ENCODE results near the gene DCUN1D4. TPM values are rescaled to one million over a fixed set of nuclear protein-coding genes. Genes with fewer than 3 reads are reported as not detected.
A peak's percentile ranks its signal among the peaks of the same experiment; 100 is the strongest.
"Not testable (repeated sequence)": the region's sequence is repeated elsewhere in the genome, so short reads cannot be mapped to it uniquely, and the experiment has no call there.

The DCUN1D4 gene
- total RNA-seq, 2 donors from 2014 or later = 23.0 to 49.1 TPM

DNA sequence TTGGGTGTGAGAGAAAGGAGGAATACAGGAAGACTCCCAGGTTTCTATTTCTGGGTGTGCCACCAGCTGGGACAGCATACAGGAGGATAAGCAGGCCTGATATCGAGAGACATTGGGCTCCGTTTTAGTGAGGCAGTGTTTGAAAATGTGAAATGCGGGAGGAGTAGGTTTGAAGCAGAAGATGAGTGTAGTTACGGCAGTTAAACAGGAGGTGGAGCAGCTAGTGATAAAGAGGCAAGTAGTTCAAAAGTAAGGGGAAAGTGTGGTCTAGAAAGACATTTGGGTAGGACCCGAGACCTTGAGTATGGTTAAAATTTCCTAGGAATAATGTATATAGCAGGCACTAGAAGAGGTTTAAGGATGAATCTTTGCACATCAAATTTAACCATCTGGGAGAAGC is 42.4 kb downstream of the DCUN1D4 start:
- no peak overlapping the region for H3K27ac ChIP-seq
- 89% methylated on average over 5 of the region's 5 CpGs for WGBS
- intact Hi-C loops (cut with DNase I) = loop anchor here (5.0 kb wide), 1 partner anchor 137 kb away; the partner anchor contains the start of gene LRRC66
- DNase-seq (ENCODE audit: low spot score) = no peak
- no peaks in the 10 kb centered on the region for H3K9me3 ChIP-seq
- no peaks in the 10 kb centered on the region for H3K4me1 ChIP-seq (replicated peaks)
- H3K36me3 ChIP-seq = no peaks in the 10 kb centered on the region
- no peaks in the 10 kb centered on the region for H3K27me3 ChIP-seq (replicated peaks; ENCODE audit: insufficient read depth)
- no peak overlapping the region for H3K4me3 ChIP-seq
- TF ChIP-seq, protein P1, sequence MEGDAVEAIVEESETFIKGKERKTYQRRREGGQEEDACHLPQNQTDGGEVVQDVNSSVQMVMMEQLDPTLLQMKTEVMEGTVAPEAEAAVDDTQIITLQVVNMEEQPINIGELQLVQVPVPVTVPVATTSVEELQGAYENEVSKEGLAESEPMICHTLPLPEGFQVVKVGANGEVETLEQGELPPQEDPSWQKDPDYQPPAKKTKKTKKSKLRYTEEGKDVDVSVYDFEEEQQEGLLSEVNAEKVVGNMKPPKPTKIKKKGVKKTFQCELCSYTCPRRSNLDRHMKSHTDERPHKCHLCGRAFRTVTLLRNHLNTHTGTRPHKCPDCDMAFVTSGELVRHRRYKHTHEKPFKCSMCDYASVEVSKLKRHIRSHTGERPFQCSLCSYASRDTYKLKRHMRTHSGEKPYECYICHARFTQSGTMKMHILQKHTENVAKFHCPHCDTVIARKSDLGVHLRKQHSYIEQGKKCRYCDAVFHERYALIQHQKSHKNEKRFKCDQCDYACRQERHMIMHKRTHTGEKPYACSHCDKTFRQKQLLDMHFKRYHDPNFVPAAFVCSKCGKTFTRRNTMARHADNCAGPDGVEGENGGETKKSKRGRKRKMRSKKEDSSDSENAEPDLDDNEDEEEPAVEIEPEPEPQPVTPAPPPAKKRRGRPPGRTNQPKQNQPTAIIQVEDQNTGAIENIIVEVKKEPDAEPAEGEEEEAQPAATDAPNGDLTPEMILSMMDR (IDR thresholded peaks at IDR 0.05) = no peak
- no peak for TF ChIP-seq POLR2AphosphoS5 (IDR thresholded peaks at IDR 0.05)
- TF ChIP-seq POLR2A (IDR thresholded peaks at IDR 0.05) = no peak

DNA sequence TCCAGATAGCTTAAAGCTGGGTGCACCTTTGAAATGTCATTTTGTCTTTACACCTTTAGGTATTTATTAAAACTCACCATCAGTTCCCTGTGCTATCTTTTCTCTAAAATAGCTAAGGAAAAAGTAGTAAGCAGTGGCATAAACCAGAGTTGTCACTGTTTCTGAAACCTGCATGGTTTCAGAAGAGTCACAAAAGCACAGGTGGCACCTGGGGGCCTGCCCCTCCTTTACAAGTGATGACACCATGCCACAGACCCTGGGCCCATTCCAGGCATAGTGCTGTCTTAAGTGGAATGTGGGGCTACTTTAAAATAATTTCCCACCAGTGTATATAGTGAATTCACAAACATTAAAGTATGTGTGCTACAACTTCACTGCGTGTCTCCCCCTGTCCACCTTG is 47.8 kb downstream of the DCUN1D4 start:
- no peak for DNase-seq (ENCODE audit: low spot score)
- H3K36me3 ChIP-seq = no peaks in the 10 kb centered on the region
- H3K27me3 ChIP-seq (replicated peaks; ENCODE audit: insufficient read depth) = no peaks in the 10 kb centered on the region
- intact Hi-C loops (cut with DNase I) = loop anchor here (5.0 kb wide), 1 partner anchor 147 kb away; the partner anchor contains the start of gene SGCB
- H3K4me3 ChIP-seq = no peak overlapping the region
- WGBS = 86% methylated on average over 1 of the region's 1 CpG
- TF ChIP-seq POLR2A (IDR thresholded peaks at IDR 0.05) (no peak), POLR2AphosphoS5 (IDR thresholded peaks at IDR 0.05) (no peak)
- TF ChIP-seq, protein P1 (IDR thresholded peaks at IDR 0.05) = no peak
- H3K27ac ChIP-seq = no peak overlapping the region
- H3K4me1 ChIP-seq (replicated peaks) = no peaks in the 10 kb centered on the region
- H3K9me3 ChIP-seq = no peaks in the 10 kb centered on the region

DNA sequence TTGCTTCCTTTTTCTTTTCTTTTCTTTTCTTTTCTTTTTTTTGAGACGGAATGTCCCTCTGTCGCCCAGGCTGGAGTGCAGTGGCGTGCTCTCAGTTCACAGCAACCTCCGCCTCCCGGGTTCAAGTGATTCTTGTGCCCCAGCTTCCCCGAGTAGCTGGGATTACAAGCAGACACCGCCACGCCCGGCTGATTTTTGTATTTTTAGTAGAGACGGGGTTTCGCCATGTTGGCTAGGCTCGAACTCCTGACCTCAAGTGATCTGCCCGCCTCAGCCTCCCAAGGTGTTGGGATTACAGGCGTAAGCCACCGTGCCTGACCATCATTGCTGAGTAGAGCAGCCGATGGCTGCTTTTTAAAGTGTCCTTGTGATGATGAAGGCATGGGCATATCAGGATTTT is 50.4 kb downstream of the DCUN1D4 start:
- not testable (repeated sequence) for H3K4me1 ChIP-seq (replicated peaks); H3K4me3 ChIP-seq; H3K27ac ChIP-seq; H3K36me3 ChIP-seq; DNase-seq (ENCODE audit: low spot score); H3K27me3 ChIP-seq (replicated peaks; ENCODE audit: insufficient read depth); H3K9me3 ChIP-seq
- 94% methylated on average over 16 of the region's 16 CpGs for WGBS
- intact Hi-C loops (cut with DNase I) = loop anchor here (5.0 kb wide), 1 partner anchor 144 kb away; the partner anchor contains the start of gene SGCB

DNA sequence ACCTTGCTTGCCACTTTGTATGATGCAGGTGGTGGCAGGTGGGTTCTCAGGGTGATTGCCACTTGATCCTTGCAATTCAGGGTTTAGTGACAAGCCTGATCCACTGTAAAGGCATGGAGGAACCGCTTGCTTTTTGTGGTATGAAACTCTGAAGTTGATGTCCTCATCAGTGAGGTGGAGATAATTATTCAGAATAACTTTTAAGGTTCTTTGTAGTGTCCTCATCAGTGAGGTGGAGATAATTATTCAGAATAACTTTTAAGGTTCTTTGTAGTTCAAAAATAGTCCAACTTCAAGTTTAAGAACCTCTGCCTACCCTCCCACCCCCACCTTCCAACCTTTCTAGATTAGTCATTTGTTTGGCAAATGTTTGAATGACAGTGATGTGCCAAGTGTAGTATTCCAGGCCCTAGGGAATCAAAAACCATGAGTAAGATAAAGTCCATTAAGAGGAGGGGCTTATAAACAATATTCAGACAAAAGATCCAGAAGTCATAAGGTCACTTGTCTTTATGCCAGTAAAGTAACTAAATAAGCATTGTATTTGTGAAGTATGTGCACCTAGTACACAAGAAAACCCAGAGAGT is 51.2 kb downstream of the DCUN1D4 start:
- H3K27me3 ChIP-seq (replicated peaks; ENCODE audit: insufficient read depth) = no peaks in the 10 kb centered on the region
- no peak overlapping the region for H3K4me3 ChIP-seq
- WGBS = 100% methylated on average over 1 of the region's 1 CpG
- H3K4me1 ChIP-seq (replicated peaks) = no peaks in the 10 kb centered on the region
- intact Hi-C loops (cut with DNase I) = loop anchor here (5.0 kb wide), 1 partner anchor 143 kb away; the partner anchor contains the start of gene SGCB
- H3K36me3 ChIP-seq = no peaks in the 10 kb centered on the region
- H3K9me3 ChIP-seq = no peaks in the 10 kb centered on the region
- TF ChIP-seq POLR2A (IDR thresholded peaks at IDR 0.05) = no peak
- H3K27ac ChIP-seq = no peak overlapping the region
- DNase-seq (ENCODE audit: low spot score) = no peak

DNA sequence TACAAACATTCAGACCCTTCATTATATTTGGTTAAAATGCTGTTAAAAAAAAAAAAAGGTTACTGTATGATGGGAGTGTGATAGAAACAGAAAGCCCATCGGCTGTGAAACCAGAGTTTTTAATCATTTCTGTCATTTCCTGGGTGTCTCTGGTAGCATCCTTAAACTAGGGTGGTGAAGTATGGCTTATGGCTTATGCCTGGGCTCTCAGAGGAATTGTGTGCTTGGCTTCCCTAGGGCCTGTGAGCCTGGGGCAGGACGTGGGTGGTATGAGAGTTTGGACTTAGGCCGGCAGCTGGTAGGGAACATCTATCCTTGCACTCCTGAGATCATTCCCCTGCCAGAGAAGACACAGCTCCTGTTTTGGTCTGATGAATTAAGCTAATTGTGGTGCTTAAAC is 52.2 kb downstream of the DCUN1D4 start:
- no peak for DNase-seq (ENCODE audit: low spot score)
- no peaks in the 10 kb centered on the region for H3K36me3 ChIP-seq
- no peaks in the 10 kb centered on the region for H3K4me1 ChIP-seq (replicated peaks)
- intact Hi-C loops (cut with DNase I) = loop anchor here (5.0 kb wide), 1 partner anchor 53 kb away; the partner anchor contains the start of gene DCUN1D4
- TF ChIP-seq POLR2AphosphoS5 (IDR thresholded peaks at IDR 0.05) (no peak), POLR2A (IDR thresholded peaks at IDR 0.05) (no peak)
- TF ChIP-seq, protein P1 (IDR thresholded peaks at IDR 0.05) = no peak
- WGBS = 87% methylated on average over 3 of the region's 3 CpGs
- no peak overlapping the region for H3K27ac ChIP-seq
- H3K9me3 ChIP-seq = no peaks in the 10 kb centered on the region
- no peaks in the 10 kb centered on the region for H3K27me3 ChIP-seq (replicated peaks; ENCODE audit: insufficient read depth)
- no peak overlapping the region for H3K4me3 ChIP-seq

DNA sequence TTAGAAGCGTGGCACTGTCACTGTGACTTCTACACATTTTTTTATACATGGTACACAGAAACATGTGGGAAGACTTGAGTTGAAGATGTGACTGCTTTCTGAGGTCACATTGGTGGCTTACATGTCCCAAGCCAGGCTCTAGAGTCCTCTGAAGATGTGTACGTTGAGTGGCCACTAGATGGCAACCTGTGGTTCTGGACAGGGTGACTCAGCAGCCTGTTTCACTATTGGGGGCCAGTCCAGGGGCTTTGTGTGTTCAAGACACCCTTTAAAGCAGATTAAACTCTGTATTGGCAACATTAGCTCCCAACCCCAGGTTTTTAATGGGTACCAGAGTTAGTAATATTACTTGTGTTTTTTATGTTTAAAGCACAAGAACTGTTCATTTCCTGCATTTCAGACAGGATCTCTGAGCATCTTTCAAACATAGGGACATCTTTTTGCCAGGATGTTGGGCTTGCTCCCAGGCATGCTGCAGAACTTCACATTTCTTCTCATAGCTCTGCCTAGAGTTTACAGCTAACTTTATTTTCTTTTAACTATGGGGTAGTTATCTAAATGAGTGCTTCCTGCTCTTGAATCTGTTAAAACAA is 53.0 kb downstream of the DCUN1D4 start:
- H3K9me3 ChIP-seq = no peaks in the 10 kb centered on the region
- no peak overlapping the region for H3K4me3 ChIP-seq
- intact Hi-C loops (cut with DNase I) = loop anchor here (5.0 kb wide), 1 partner anchor 54 kb away; the partner anchor contains the start of gene DCUN1D4
- H3K27ac ChIP-seq = no peak overlapping the region
- peak; percentile 51 for DNase-seq (ENCODE audit: low spot score)
- WGBS = 37% methylated on average over 2 of the region's 2 CpGs
- H3K27me3 ChIP-seq (replicated peaks; ENCODE audit: insufficient read depth) = no peaks in the 10 kb centered on the region
- H3K4me1 ChIP-seq (replicated peaks) = no peaks in the 10 kb centered on the region
- no peaks in the 10 kb centered on the region for H3K36me3 ChIP-seq
- no peak for TF ChIP-seq POLR2A (IDR thresholded peaks at IDR 0.05)
- TF ChIP-seq, protein P1 (IDR thresholded peaks at IDR 0.05) = peak; percentile 45 to 58 (median 52)
